HAP-1 (cell line): ENCODE results near the gene PTPN21.
A peak's percentile ranks its signal among the peaks of the same experiment; 100 is the strongest.

Experiments used
- DNase-seq, 2 experiments: peaks; one replicate each; pipeline ENCODE4 v3.0.0-alpha.2; 2016 to 2020; ENCODE audit warnings: low spot score in 2 of 2
- H3K27me3 ChIP-seq: fragments of 250-450 bp; sonication (Bioruptor Pico); 2 replicates; pipeline ENCODE4 v1.5.1; 2020; ENCODE audit warnings: low read depth, mild to moderate bottlenecking, moderate library complexity
- H3K36me3 ChIP-seq: fragments of 250-450 bp; sonication (Bioruptor Pico); replicated peaks from 2 replicates; pipeline ENCODE4 v1.5.1; 2020; ENCODE audit warnings: mild to moderate bottlenecking
- H3K4me1 ChIP-seq: fragments of 250-450 bp; sonication (Bioruptor Pico); 2 replicates; pipeline ENCODE4 v1.5.1; 2020; ENCODE audit warnings: mild to moderate bottlenecking
- H3K4me3 ChIP-seq: fragments of 250-450 bp; sonication (Bioruptor Pico); 2 replicates; pipeline ENCODE4 v1.5.1; 2020; ENCODE audit warnings: mild to moderate bottlenecking, moderate library complexity
- H3K9me3 ChIP-seq: fragments of 250-450 bp; sonication (Bioruptor Pico); 2 replicates; pipeline ENCODE4 v1.5.1; 2020; ENCODE audit warnings: mild to moderate bottlenecking, moderate library complexity
- in situ Hi-C: fragments of 300-500 bp; cut with MboI; formaldehyde crosslinking; loops from 3 replicates; pipeline ENCODE4 v1.14.3; 2020; ENCODE audit warnings: low sequenced_read_pairs, inconsistent platforms, mixed read lengths

PTPN21 gene

GRCh38 chr14:88481794-88482193 is 73.0 kb downstream of the PTPN21 start:
- Histone ChIP-seq H3K9me3 (no peaks in the 10 kb centered on the region), H3K4me3 (no peak overlapping the region), H3K4me1 (no peaks in the 10 kb centered on the region), H3K27me3 (no peaks in the 10 kb centered on the region), H3K36me3 (no peaks in the 10 kb centered on the region)
- in situ Hi-C loops: no loop called here
- DNase-seq: no peak

- in situ Hi-C loops: no loop called here
Measured at GRCh38 chr14:88481059-88481458, 73.7 kb downstream of the PTPN21 start.

GRCh38 chr14:88479574-88479987 is 75.2 kb downstream of the PTPN21 start:
- in situ Hi-C loops: no loop called here
- DNase-seq: no peak
- Histone ChIP-seq H3K27me3 (no peaks in the 10 kb centered on the region), H3K4me1 (peaks cover 4% of the 10 kb centered on the region; the same call in 1 of the 2 replicates), H3K36me3 (no peaks in the 10 kb centered on the region), H3K9me3 (no peaks in the 10 kb centered on the region), H3K4me3 (no peak overlapping the region)

More at GRCh38 chr14:88481059-88481458, 73.7 kb downstream of the PTPN21 start:
- no peaks in the 10 kb centered on the region for H3K36me3 ChIP-seq
- H3K27me3 ChIP-seq: no peaks in the 10 kb centered on the region
- no peak overlapping the region for H3K4me3 ChIP-seq
- H3K4me1 ChIP-seq: peaks cover 4% of the 10 kb centered on the region; the same call in 1 of the 2 replicates
- no peak for DNase-seq
- H3K9me3 ChIP-seq: no peaks in the 10 kb centered on the region

- H3K36me3 ChIP-seq: no peaks in the 10 kb centered on the region
- in situ Hi-C loops: no loop called here
- DNase-seq: no peak
- H3K27me3 ChIP-seq: no peaks in the 10 kb centered on the region
- H3K4me1 ChIP-seq: peaks cover 4% of the 10 kb centered on the region; the same call in 1 of the 2 replicates
- no peak overlapping the region for H3K4me3 ChIP-seq
- no peaks in the 10 kb centered on the region for H3K9me3 ChIP-seq
Measured at GRCh38 chr14:88478931-88479330, 75.9 kb downstream of the PTPN21 start.

GRCh38 chr14:88477513-88478250 is 77.1 kb downstream of the PTPN21 start:
- Histone ChIP-seq H3K4me1 (peaks cover 4% of the 10 kb centered on the region; the same call in 1 of the 2 replicates), H3K4me3 (no peak overlapping the region), H3K36me3 (no peaks in the 10 kb centered on the region), H3K27me3 (no peaks in the 10 kb centered on the region), H3K9me3 (no peaks in the 10 kb centered on the region)
- in situ Hi-C loops: no loop called here
- no peak for DNase-seq

GRCh38 chr14:88476825-88477224 is 78.0 kb downstream of the PTPN21 start:
- Histone ChIP-seq H3K4me1 (peaks cover 4% of the 10 kb centered on the region; the same call in 1 of the 2 replicates), H3K36me3 (no peaks in the 10 kb centered on the region), H3K9me3 (no peaks in the 10 kb centered on the region), H3K27me3 (no peaks in the 10 kb centered on the region), H3K4me3 (no peak overlapping the region)
- in situ Hi-C loops: no loop called here
- DNase-seq: no peak

- no peak overlapping the region for H3K4me3 ChIP-seq
- no peaks in the 10 kb centered on the region for H3K36me3 ChIP-seq
- H3K4me1 ChIP-seq: peaks cover 4% of the 10 kb centered on the region; the same call in 1 of the 2 replicates
- H3K9me3 ChIP-seq: no peaks in the 10 kb centered on the region
- in situ Hi-C loops: no loop called here
- no peak for DNase-seq
- no peaks in the 10 kb centered on the region for H3K27me3 ChIP-seq
Measured at GRCh38 chr14:88476214-88476774, 78.5 kb downstream of the PTPN21 start.

GRCh38 chr14:88473791-88474190 is 81.0 kb downstream of the PTPN21 start:
- Histone ChIP-seq H3K9me3 (no peaks in the 10 kb centered on the region), H3K36me3 (no peaks in the 10 kb centered on the region), H3K27me3 (no peaks in the 10 kb centered on the region), H3K4me3 (no peak overlapping the region), H3K4me1 (peaks cover 4% of the 10 kb centered on the region; the same call in 1 of the 2 replicates)
- in situ Hi-C loops: no loop called here
- DNase-seq: no peak

GRCh38 chr14:88470542-88471440 is 84.0 kb downstream of the PTPN21 start:
- no peaks in the 10 kb centered on the region for H3K9me3 ChIP-seq
- H3K36me3 ChIP-seq: no peaks in the 10 kb centered on the region
- DNase-seq: no peak
- in situ Hi-C loops: no loop called here
- H3K27me3 ChIP-seq: no peaks in the 10 kb centered on the region
- H3K4me1 ChIP-seq: no peaks in the 10 kb centered on the region
- H3K4me3 ChIP-seq: no peak overlapping the region

GRCh38 chr14:88468406-88468805 is 86.4 kb downstream of the PTPN21 start:
- H3K9me3 ChIP-seq: no peaks in the 10 kb centered on the region
- DNase-seq: no peak
- H3K36me3 ChIP-seq: no peaks in the 10 kb centered on the region
- no peak overlapping the region for H3K4me3 ChIP-seq
- in situ Hi-C loops: no loop called here
- no peaks in the 10 kb centered on the region for H3K4me1 ChIP-seq
- H3K27me3 ChIP-seq: no peaks in the 10 kb centered on the region

GRCh38 chr14:88463318-88463717 is 91.5 kb downstream of the PTPN21 start:
- Histone ChIP-seq H3K27me3 (no peaks in the 10 kb centered on the region), H3K4me3 (no peak overlapping the region), H3K36me3 (no peaks in the 10 kb centered on the region), H3K9me3 (no peaks in the 10 kb centered on the region), H3K4me1 (no peaks in the 10 kb centered on the region)
- in situ Hi-C loops: no loop called here
- DNase-seq: peak in 1 of 2 experiments; percentile 35

- Histone ChIP-seq H3K27me3 (no peaks in the 10 kb centered on the region), H3K4me1 (no peaks in the 10 kb centered on the region), H3K4me3 (no peak overlapping the region), H3K9me3 (no peaks in the 10 kb centered on the region), H3K36me3 (no peaks in the 10 kb centered on the region)
- in situ Hi-C loops: no loop called here
- DNase-seq: no peak
Measured at GRCh38 chr14:88454886-88455285, 99.9 kb downstream of the PTPN21 start.

- no peak overlapping the region for H3K4me3 ChIP-seq
- no peaks in the 10 kb centered on the region for H3K36me3 ChIP-seq
- H3K27me3 ChIP-seq: no peaks in the 10 kb centered on the region
- H3K4me1 ChIP-seq: no peaks in the 10 kb centered on the region
- in situ Hi-C loops: no loop called here
- H3K9me3 ChIP-seq: no peaks in the 10 kb centered on the region
- peak in 1 of 2 experiments; percentile 35 for DNase-seq
Measured at GRCh38 chr14:88452231-88452630, 102.6 kb downstream of the PTPN21 start.

- Histone ChIP-seq H3K9me3 (no peaks in the 10 kb centered on the region), H3K4me1 (no peaks in the 10 kb centered on the region), H3K4me3 (no peak overlapping the region), H3K36me3 (no peaks in the 10 kb centered on the region), H3K27me3 (no peaks in the 10 kb centered on the region)
- no peak for DNase-seq
- in situ Hi-C loops: no loop called here
Measured at GRCh38 chr14:88439088-88439487, 115.7 kb downstream of the PTPN21 start.
